ENCODE results near the gene SCN7A.
"Not testable (repeated sequence)": the region's sequence is repeated elsewhere in the genome, so short reads cannot be mapped to it uniquely, and the experiment has no call there.

GRCh38 chr2:166407746-166408145 is 86.3 kb downstream of the SCN7A start:
- not testable (repeated sequence) for TF ChIP-seq CTCF (IDR thresholded peaks at IDR 0.05; ENCODE audit: low read depth, low read length); EZH2phosphoT487 (IDR thresholded peaks at IDR 0.05; ENCODE audit: low read depth)

Measured in OCI-LY3 (cell line).